MM.1S (cell line): ENCODE results near the gene PGS1.

Experiments
- EZH2 ChIP-seq: fragments of 300-600 bp; sonication (generic); optimal IDR thresholded peaks from 2 replicates; pipeline ENCODE3; 2017; ENCODE audit warnings: low read depth, mild to moderate bottlenecking, antibody characterized with exemption, low read length, mixed read lengths
- EZH2phosphoT487 ChIP-seq: fragments of 300-600 bp; sonication (generic); IDR thresholded peaks from 2 replicates; pipeline ENCODE4 v1.6.1; 2018; ENCODE audit warnings: antibody characterized with exemption, low read length

GRCh38 chr17:78400581-78401240 is 22.3 kb downstream of the PGS1 start:
- TF ChIP-seq EZH2phosphoT487 = no peak
- no peak for TF ChIP-seq EZH2
